HG02852 (cell line): ENCODE results near the gene MCOLN1.
"Not testable (repeated sequence)": the region's sequence is repeated elsewhere in the genome, so short reads cannot be mapped to it uniquely, and the experiment has no call there.

Experiments used
- ATAC-seq: cut with Tn5 transposase; IDR thresholded peaks from one replicate; pipeline ENCODE4 v1.9.1; 2021; ENCODE audit warnings: mild to moderate bottlenecking, moderate library complexity; ENCODE audit not compliant: unreplicated experiment

The MCOLN1 gene

GRCh38 chr19:7562646-7563393, 40.4 kb downstream of the MCOLN1 start:
- ATAC-seq, result no peak

- no peak for ATAC-seq
These were observed 42.4 kb downstream of the MCOLN1 start for GRCh38 chr19:7564866-7565265.

- ATAC-seq, result no peak
These were observed 42.9 kb downstream of the MCOLN1 start for GRCh38 chr19:7565332-7565731.

GRCh38 chr19:7570761-7571160, 48.3 kb downstream of the MCOLN1 start:
- ATAC-seq, result no peak

- ATAC-seq, result no peak
These were observed 53.1 kb downstream of the MCOLN1 start for GRCh38 chr19:7575434-7576040.

GRCh38 chr19:7577422-7577821, 55.0 kb downstream of the MCOLN1 start:
- ATAC-seq, result not testable (repeated sequence)

- ATAC-seq, result no peak
These were observed 55.7 kb downstream of the MCOLN1 start for GRCh38 chr19:7578127-7578526.

GRCh38 chr19:7579182-7579581, 56.8 kb downstream of the MCOLN1 start:
- ATAC-seq, result no peak

GRCh38 chr19:7582446-7582845, 60.0 kb downstream of the MCOLN1 start:
- no peak for ATAC-seq
